Measurements from ENCODE around the gene ARHGEF25. TPM values are rescaled to one million over a fixed set of nuclear protein-coding genes. Genes with fewer than 3 reads are reported as not detected.

The ARHGEF25 gene
- total and polyA plus RNA-seq, 11 donors = 5.5 to 20.3 (median 10.1) TPM

- Histone ChIP-seq H3K27me3 (peaks cover 7 to 87% (median 44%) of the 10 kb centered on the region in 9 donors), H3K4me3 (no peak overlapping the region), H3K36me3 (peaks cover 0 to 10% (median 0%) of the 10 kb centered on the region in 9 donors), H3K27ac (no peak overlapping the region), H3K9me3 (no peaks in the 10 kb centered on the region), H3K4me1 (peaks cover 0 to 40% (median 15%) of the 10 kb centered on the region in 12 donors)
- WGBS, 4 donors = 76 to 86% (median 77%) methylated on average over 4 to 5 of the region's 5 CpGs
- no peak for ATAC-seq
- DNase-seq = no peak
- intact Hi-C loops (cut with DNase I) = loop anchor here in 5 of 10 donors (2.0 to 10.0 kb wide), 4 partner anchors 41 to 169 kb away; partner anchors contain the start of genes GLI1 (in 2 of the 5) and INHBE (in 2 of the 5)
- TF ChIP-seq POLR2A (IDR thresholded peaks at IDR 0.05) = no peak
- no peak for TF ChIP-seq CTCF (IDR thresholded peaks at IDR 0.05)
These were observed 12.7 kb downstream of the ARHGEF25 start for GRCh38 chr12:57623811-57624390.

GRCh38 chr12:57624441-57625220 lies 13.4 kb downstream of the ARHGEF25 start:
- 77 to 89% (median 86%) methylated on average over 8 of the region's 8 CpGs for WGBS, 4 donors
- intact Hi-C loops (cut with DNase I) = loop anchor here in 5 of 10 donors (5.0 to 10.0 kb wide), 3 partner anchors 42 to 170 kb away; partner anchors contain the start of genes GLI1 (in 2 of the 5) and INHBE (in 2 of the 5)

GRCh38 chr12:57625261-57626032 lies 14.2 kb downstream of the ARHGEF25 start:
- Histone ChIP-seq H3K9me3 (no peaks in the 10 kb centered on the region), H3K27ac (no peak overlapping the region), H3K4me1 (peaks cover 0 to 32% (median 14%) of the 10 kb centered on the region in 12 donors), H3K4me3 (no peak overlapping the region), H3K27me3 (peaks cover 7 to 87% (median 38%) of the 10 kb centered on the region in 9 donors), H3K36me3 (peaks cover 0 to 10% (median 0%) of the 10 kb centered on the region in 9 donors)
- no peak for ATAC-seq
- 84 to 87% (median 86%) methylated on average over 6 to 12 of the region's 12 CpGs for WGBS, 4 donors
- TF ChIP-seq CTCF (IDR thresholded peaks at IDR 0.05) = no peak
- no peak for TF ChIP-seq POLR2A (IDR thresholded peaks at IDR 0.05)
- DNase-seq = peak in 1 of 5 donors; percentile 16
- intact Hi-C loops (cut with DNase I) = loop anchor here in 4 of 10 donors (10.0 kb wide), 2 partner anchors 161 to 171 kb away; partner anchors contain the start of genes GLI1 (in 2 of the 4) and INHBE (in 2 of the 4)

More at GRCh38 chr12:57624441-57625220, 13.4 kb downstream of the ARHGEF25 start:
- TF ChIP-seq CTCF (IDR thresholded peaks at IDR 0.05) (no peak), POLR2A (IDR thresholded peaks at IDR 0.05) (no peak)
- H3K27ac ChIP-seq = no peak overlapping the region
- no peak overlapping the region for H3K4me3 ChIP-seq
- H3K9me3 ChIP-seq = no peaks in the 10 kb centered on the region
- H3K27me3 ChIP-seq = peaks cover 7 to 87% (median 40%) of the 10 kb centered on the region in 9 donors
- peaks cover 0 to 10% (median 0%) of the 10 kb centered on the region in 9 donors for H3K36me3 ChIP-seq
- ATAC-seq (no peak), DNase-seq (no peak)
- H3K4me1 ChIP-seq = peaks cover 0 to 35% (median 15%) of the 10 kb centered on the region in 12 donors
